Embryonic facial prominence (tissue), 1 donor: ENCODE measurements around the gene CSAD.

Source experiments
- DNase-seq: peaks from one replicate; pipeline ENCODE4 v3.0.0-alpha.2; 2016; ENCODE audit errors: extremely low spot score

CSAD gene

DNA sequence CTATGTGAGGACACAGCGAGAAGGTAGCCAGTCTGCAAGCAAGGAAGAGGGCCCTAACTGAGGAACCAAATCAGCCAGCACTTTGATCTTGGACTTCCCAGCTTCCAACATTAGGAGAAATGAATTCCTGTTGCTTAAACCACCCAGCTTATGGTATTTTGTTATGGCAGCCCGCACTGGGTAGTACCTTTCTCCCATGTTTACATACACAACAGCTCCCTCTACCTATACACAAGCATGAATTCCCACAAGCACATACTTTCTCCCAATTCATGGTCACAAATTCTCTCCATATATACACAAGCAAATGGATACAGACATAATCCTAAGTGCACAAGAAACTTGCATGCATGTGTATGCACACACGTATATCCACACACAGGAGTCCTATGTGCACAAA lies 19.0 kb upstream of the CSAD start:
- no peak for DNase-seq

DNA sequence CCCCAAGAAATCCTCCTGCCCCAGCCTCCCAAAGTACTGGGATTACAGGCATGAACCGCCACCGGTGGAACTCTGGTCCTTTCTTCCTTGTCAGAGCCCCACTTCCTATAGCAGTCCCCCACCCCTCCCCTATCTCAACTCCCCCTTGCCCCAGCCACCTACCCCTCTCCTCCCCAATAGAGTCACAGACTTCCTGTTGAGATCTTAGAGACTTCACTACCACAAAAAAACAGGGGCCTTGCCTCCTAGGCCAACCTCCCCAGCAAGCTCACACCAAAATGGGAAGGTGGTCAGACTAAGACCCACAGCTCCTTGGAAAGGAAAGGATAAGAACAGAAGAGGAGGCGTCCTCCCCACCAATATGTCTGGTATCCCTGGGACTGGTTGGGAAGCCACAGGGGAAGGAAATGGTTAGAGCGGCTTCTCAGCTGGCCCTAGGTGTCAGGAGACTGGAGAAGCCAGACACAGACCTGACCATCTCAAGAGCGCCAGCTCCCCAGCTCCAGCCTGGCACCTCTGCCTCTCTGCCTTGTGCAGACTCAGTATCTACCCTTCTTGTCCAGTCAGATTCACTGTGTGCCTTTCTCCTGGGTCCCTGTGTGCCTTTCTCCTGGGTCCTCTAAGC lies 17.9 kb upstream of the CSAD start:
- no peak for DNase-seq

DNA sequence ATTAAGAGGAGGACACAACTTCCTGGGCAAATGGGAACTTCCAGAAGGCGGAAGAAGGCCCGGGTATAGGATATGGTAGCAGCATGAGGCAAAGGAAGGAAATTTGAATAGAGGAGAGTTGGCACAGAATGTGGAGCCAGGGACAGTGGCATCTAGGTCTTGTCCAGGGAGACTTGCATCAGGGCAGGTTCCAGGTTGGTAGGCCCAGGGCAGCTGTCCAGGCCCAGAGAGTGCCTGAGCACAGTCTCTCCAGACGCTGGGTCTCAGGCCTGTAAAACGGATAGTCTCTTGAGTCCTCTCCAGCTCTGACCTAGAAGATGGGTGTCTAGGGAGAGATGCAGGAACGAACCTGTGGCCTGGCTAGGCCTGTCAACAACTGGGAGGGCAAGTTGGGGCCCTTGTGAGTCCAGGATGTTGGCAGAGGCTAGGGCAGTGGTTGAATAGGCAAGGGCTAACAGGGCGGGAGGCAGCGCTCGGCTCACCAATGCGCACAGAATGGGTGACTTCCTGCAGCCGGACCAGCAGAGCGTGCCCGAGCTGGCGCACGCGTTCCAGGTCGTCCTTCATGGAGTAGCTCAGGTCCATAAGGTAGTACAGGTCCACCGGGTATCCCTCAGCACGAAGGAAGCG lies 16.4 kb upstream of the CSAD start:
- DNase-seq: no peak

DNA sequence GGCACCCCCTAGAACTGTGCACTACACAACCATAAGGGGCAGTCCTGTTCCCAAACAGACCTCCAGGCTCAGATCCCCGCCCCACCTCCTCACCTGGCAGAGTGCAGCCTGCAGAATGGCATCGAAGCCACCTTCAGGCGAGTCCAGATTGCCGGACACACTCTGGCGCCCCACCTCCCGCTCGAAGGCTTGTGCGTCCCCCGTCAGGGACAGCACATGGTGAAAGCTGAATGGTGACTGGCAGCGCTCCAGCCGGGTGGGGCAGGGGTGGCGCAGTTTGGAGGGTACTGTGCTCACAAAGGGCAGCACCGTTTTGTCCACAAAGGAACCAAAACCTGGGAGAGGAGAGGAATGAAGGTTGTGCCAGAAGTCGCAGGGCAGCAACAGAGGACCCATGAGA lies 15.8 kb upstream of the CSAD start:
- DNase-seq: no peak

DNA sequence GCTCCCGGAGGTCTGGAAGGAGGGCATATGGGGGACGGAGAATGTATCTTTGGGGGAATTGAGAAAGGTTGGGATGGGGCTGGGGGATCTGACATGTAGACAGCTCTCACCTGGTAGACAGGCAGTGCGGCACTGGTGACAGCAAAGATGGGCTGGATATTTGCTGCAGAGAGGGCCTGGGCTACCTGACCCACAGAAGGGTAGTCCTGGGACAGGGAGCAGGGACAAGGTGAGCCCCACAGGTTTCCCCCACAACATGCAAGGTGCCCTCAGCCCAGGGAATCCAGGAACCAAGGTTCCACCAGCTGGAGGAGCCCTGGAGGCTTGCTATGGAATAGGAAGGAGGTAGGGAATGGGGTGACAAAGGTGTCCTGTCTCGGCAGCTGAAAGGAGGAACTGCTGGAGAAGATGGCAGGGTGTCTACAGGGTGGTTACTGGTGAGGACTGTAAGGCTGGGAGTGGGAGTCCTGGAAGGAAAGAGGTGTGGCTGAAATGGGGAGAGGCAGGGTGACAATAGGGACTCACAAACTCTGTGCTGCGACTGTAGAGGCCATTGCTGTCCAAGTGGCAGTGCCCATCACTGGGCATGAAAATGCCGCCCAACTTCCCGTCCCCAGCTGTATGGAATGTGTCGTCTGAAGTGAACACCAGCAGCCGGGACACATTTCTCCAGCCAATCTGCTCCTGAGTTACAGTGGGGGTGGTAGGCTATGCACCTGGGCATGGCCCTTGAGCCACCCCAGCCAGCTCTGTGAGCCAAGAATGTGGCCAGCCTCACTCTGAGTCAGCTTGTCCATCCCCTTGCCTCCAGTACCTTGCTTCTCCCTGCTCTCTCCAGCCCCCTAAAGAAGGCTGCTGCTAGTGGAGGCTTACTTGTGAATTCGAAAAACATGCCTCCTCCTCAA lies 15.0 kb upstream of the CSAD start:
- no peak for DNase-seq

DNA sequence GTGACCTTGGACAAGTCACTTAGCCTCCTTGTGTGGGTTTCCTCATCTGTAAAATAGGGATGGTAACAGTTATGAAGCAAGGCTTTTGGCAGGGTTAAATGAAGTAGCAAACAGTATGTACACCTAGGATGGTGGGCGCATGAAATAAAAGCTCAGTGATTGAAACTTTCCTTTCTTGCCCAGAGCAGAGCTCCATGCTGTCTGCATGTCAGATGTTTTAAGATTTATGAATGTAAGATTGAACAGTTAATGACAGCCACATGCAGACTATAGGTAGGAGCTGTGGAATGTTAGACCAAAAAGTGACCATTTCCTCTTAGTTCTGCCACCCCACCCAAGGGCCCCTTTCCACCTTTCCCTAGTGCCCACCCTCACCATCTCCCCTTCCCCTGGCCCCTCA lies 14.2 kb upstream of the CSAD start:
- no peak for DNase-seq

DNA sequence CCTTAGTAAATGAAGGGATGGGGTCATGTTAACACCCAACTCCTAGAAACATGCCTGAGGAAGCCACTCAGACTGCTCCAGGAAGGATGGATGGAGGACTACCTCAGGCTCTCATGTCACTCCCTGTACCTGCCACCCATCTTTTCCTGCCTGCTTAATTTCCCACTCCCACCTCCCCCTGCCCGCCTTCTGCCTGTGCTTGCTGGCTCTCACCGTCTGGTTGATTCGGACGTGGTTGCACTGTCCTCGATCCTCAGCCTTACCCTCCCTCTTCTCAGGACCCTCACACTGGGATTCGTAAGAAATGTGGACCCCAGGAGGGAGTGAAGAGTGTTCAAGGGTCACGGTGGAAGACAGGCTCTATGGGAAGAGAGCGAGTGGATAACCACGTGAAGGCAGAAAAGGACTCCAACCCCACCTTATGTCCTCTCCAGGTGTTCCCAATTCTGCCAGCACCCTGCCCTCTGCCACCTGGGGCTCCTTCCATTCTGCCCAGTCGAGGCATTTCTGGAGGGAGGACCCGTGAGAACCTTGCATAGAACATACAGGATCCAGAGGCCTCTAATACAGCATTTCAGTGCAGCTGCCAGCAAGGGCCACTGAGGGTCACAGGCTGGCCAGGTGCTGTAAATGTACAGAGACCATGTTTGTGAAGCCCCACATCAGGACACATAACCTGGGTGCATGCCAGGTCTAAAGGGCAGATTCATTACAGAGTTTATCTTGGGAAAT lies 13.4 kb upstream of the CSAD start:
- no peak for DNase-seq

DNA sequence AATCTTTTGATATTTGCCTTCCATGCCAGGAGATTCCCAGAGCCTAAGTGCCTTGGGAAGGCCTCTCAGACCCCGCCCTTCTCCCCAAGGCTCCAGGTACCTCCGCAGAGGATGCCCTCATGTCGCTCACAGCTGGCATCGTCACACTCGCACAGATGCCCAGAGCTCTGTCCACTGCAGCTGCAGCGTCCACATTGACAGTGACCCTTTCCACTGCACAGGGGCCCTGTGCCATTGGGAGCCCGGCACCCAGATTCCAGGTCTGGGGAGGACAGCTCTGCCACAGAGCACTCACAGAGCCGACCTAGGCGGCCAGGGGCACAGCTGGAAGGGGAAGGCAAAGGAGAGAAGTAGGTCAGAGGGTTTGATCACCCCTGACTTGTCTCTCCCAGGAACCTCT lies 12.3 kb upstream of the CSAD start:
- DNase-seq: no peak

DNA sequence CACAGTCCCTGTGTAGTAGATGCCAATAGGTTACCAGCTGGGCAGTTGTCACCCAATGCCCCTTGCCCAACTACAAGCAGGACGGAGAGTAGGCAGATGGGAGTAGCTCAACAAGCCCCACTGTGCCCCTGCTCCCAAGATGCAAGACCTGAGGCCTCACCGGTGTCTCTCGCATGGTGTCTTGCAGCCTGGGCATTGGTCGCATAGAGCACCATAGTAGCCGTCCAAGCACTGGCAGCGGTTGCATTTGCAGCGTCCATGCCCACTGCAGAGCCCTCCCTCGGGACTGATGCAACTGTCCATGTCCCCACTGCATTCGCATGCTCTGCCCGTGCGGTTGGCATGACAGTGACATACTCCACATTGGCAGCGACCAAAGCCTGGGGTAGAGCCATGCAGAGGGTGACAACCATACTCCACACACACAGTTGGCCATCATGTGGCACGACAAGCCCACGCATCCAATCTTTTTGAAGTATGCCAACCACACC lies 11.9 kb upstream of the CSAD start:
- no peak for DNase-seq

DNA sequence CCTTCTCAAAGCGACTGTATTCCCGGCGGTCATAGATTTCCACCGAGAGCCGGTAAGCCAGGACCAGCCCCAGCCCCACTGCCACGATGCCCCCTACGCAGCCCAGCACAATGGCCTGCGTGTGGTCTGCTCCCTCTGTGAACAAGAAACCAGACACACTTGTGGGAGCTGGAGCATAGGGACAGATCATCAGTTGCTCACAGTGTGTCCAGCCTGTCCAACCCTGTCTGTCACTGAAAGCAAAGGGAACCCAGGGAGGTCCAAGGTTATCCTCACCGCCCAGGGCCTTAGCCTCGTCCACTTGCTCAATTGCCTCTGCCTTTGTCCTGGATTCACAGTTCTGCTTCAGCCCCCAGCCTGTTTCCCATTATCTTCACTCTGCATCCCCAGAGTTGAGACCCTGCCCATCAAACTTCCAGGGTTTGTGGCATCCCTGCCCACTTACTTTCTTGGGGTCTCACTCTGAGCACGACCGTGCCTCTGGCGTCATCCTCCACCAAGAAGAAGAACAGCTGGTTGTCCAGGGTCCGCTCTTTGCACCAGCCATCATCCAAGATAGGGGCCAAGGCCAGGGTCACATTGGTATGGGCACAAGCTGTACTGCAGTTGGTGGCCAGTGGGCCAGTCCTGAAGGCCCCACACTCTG lies 11.3 kb upstream of the CSAD start:
- DNase-seq: no peak

DNA sequence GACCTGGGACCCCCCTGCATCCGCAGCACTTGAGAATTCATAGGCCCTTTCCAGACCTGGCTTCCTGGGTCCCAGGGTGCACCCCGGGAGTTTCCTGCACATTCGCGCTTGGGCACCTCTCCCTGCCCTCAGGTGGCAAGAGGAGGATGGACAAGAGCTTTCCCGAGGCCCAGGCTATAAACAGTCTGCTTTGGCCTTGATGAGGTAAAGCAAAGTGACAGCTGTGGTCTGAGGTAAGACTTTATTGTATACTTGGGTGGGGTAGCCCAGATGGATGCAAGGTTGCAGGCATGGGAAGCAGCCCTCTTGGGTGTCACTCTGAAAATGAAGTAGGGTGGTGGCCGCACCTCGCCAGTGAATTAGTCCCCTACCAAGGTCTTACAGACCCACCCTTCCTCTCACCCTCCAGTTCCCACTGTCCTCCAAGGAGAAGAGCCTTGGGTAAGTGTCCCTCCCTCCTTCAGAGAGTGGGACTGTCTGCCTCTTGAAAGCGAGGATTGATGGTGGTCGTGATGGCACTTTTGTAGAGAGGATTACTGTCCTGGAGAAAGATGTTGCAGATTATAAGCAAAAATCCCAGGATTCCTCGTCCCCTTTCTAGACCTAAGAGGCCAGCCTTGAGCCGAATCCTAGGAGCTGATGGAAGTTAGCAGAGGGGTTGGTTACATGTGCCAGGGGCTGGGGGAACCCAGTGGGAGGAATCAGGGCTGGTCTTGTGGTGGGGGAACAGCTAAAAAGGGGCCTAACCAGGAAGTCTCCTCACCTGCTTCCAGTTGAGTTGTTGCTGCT lies 10.6 kb upstream of the CSAD start:
- DNase-seq: no peak

DNA sequence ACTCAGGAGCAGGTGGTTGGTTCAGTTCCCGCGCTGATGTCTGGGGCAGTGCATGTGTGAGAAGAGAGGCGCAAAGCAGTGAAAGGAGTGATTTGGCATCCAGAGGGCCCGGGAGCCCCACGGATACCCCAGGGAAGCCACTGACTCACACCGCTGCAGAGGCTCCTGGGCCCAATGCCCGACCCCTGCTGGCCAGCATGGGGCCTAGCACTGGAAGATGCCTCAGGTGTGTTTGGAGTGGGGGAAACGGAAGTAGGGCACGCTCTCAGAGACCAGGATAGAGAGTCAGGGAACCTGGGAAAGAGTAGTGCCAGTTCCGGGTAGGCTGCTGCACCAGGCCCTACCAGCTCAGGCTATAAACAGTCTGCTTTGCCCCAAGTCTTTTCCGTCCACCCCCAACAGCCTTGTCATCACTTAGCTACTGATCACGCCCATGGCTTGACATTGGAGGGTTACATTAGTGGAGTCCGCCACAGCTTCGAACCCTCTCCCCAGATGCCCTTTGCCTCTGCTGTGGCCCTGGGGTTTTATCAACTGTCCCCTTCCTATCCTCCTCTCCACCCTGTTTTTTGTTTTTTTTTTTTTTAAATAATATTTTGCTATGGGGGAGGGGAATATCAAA lies 9.5 kb upstream of the CSAD start:
- no peak for DNase-seq

DNA sequence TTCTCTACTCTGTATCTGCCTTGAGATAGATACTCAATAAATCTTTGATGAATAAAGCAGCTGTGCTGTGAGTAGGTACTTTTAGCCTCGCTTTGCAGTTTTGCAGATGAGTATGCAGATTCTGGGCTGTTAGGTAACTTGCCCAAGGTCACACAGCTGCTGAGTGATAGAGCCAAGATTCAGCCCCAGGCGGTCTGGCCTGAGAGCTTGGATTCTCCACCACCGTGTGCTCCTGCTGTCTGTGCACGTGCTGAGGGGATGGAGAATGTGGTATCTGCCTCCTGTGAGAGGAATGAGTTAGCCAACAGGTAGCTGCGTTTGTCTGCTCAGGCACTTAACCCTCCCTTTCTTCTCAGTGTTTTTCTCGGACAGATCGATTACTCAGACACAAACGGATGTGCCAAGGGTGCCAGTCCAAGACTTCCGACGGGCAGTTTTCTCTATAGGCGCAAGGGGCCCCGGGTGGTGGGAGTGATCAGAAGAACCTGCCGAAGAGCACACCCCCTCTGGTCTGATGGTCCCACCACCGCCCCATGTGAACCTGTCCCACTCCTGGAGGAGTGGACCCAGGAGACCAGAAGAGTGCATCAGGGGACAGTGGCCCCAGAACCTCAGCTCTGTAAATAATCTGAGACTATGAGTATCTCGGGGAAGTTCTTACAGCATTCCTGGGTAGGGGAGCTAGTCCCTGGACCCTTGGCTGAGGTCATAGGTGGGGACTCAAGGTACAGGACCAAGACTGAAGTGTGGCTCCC lies 6.6 kb upstream of the CSAD start:
- DNase-seq: no peak

DNA sequence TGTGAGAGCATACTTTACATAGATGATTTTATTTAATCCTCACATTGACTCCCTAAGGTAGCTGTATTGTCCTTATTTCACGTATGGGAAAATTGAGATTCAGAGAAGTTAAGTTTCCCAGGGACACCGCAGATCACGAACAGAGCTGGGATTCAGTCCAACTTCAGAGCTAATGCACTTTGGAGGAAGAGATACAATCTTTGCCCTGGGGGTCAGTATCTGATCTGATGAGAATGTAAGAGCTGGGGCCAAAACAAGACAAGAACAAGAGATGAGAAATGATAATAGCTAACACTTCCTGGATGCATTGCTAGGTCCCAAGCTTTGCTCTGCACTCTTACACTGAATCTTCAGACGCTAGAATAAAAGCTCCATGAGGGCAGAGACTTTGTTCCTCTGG lies 6.0 kb upstream of the CSAD start:
- DNase-seq: no peak

DNA sequence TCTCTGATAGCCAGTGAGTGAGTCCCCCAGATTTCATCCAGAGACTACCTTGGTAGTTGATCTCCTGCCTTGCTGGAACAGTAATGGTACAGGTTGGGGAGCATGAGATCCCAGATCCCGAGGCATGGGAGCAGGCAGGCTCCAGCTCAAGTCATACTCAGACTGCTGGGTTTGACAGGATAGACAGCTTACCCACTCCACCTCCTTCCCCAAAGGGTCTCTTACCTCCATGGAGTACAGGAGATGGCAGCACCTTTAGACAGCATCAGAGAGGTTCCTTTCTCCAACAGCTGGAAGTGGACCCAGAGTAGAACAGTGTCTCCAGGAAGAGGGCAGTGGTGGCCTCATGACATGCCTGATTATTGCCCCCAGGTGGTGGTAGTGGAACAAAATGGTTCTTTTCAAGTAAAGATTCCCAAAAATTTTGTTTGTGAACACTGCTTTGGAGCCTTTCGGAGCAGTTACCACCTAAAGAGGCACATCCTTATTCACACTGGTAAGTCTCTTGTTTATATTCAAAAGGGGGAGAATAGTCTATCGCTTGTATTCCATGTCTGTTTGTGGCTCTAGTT lies 4.9 kb upstream of the CSAD start:
- no peak for DNase-seq

DNA sequence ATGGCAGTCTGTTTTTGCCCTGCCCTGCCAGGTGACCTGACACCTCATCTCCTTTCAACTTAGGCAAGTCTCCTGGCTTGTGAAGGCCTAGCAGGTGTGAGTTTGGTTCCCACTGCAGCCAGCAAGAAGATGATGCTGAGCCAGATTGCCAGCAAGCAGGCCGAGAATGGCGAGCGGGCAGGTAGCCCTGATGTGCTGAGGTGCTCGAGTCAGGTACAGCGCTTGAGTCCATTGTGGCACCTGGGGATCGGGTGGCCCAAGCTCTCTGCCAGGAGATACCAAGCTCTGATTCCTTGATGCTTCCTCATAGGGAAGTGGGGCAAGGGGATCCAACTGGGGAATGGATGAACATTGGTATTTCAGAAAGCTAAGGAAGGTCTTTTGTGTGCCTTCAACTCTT lies 4.1 kb upstream of the CSAD start:
- no peak for DNase-seq

DNA sequence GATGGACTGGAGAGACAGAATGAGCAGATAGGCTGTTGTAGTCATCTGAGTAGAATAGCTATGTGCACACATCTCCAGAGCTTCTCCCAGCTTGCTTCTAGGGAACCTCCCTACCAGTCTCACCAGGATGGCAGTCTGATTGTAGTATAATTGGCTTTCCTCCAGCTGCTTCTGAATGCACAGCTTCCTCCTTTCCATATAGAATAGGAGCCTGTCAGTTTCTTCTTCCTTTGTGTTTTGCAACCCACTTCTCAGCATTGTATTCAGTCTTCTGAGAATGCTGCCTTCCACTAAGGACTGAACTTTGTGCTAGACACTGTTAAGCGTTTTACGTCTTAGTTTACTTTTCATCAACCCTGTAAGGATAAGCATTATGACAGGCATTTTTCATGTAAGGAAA lies 2.2 kb upstream of the CSAD start:
- no peak for DNase-seq

DNA sequence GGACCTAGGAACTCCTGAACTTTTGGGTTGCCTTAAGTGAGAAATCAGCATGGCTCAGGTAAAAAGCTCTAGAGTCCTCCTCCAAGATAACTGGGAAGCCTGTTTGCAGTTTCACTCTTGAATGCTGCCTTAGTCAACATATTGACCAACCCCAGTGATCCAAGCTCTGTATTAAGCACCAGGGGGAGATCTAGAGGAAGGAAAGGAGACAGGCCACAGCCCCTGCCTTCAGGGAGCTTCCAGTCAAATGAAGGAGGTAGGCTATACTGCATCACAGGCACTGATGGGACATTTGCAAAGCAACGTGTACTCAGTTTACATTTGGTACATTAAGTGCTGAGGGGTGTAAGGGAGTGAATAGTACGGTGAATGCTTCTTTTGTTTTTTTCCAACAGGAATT lies 1.2 kb upstream of the CSAD start:
- DNase-seq: no peak

DNA sequence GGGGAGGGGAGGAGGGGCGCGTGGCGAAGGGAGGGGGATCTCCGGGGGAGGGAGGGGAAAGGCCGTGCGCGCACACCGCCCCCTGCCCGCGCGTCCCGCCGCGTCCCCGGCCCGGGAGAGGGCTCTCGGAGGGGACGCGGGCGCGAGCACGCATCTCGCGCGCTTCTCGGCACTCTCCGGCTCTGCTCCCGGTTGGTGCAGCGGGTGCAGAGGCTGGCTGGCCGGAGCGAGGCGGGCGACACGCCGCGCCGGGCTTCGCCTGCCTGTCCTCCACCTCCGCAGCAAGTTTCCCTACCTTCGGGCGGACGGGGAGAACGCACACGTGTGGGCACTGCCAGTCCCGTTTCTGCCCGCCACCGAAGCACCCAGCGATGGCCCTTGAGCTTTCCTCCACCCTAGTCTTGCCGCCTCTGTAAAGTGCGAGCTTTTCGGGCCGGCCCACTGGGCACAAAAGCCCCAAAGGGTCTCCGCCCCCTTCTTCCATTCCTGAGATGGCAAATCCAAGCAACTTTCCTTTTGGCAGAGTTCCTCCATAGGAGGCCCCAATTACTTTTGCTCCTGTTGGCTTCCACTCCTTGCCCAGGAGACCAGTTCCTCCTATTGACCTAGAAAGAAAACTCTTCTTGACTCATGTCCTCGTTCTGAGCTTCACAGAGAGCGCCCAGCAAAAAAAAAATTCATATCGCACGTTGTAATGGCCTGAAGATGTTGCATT lies 363 bp upstream of the CSAD start:
- DNase-seq: peak; percentile 55
